Lung (tissue), 12 donors: ENCODE results near the gene PTCD3. TPM values are rescaled to one million over a fixed set of nuclear protein-coding genes. Genes with fewer than 3 reads are reported as not detected.

Source experiments
- ATAC-seq: fragments of 200-7000 bp; cut with Tn5 transposase; one replicate; pipeline ENCODE4 v1.9.1; 2020; ENCODE audit warnings: moderate number of reproducible peaks; ENCODE audit not compliant: insufficient read depth, low FRiP score
- DNase-seq, 3 donors: peaks; one replicate each; pipeline ENCODE4 v3.0.0-alpha.2; 2013 to 2017
- H3K27ac ChIP-seq, 2 donors: one replicate each; pipeline ENCODE4 v1.5.1; 2013; ENCODE audit warnings: mild to moderate bottlenecking in 2 of 2, moderate library complexity in 2 of 2, control low read depth in 1 of 2, inconsistent platforms in 1 of 2, low read depth in 1 of 2, low read length in 1 of 2
- H3K27me3 ChIP-seq, 3 donors: one replicate each; pipeline ENCODE4 v1.5.1; 2013; ENCODE audit warnings: low read length in 2 of 3; ENCODE audit not compliant: control insufficient read depth in 3 of 3, insufficient read depth in 3 of 3
- H3K36me3 ChIP-seq, 4 donors: one replicate each; pipeline ENCODE4 v1.5.1; 2013; ENCODE audit warnings: low read length in 4 of 4, mild to moderate bottlenecking in 1 of 4, moderate library complexity in 1 of 4; ENCODE audit not compliant: control insufficient read depth in 4 of 4, insufficient read depth in 4 of 4
- H3K4me1 ChIP-seq, 5 donors: one replicate each; pipeline ENCODE4 v1.5.1; 2013; ENCODE audit warnings: low read length in 5 of 5, mild to moderate bottlenecking in 2 of 5, moderate library complexity in 1 of 5; ENCODE audit not compliant: control insufficient read depth in 5 of 5, insufficient read depth in 5 of 5
- H3K4me3 ChIP-seq: one replicate; pipeline ENCODE4 v1.5.1; 2013; ENCODE audit warnings: mild to moderate bottlenecking, control low read depth, moderate library complexity
- H3K9ac ChIP-seq, 2 donors: one replicate each; pipeline ENCODE4 v1.5.1; 2013; ENCODE audit warnings: low read length in 2 of 2, control low read depth in 1 of 2; ENCODE audit not compliant: insufficient read depth in 1 of 2
- H3K9me3 ChIP-seq, 4 donors: one replicate each; pipeline ENCODE4 v1.5.1; 2013; ENCODE audit warnings: low read length in 3 of 4, mild to moderate bottlenecking in 1 of 4, moderate library complexity in 1 of 4; ENCODE audit not compliant: control insufficient read depth in 4 of 4, insufficient read depth in 3 of 4
- WGBS, 2 donors: extraction: QIAGEN DNeasy Blood & Tissue Kit; methylation state at CpG; one replicate each; pipeline ENCODE4 v1.1.7; 2013; 5-methylcytosine and 5-hydroxymethylcytosine counted together
- polyA plus RNA-seq, 2 donors: library from polyadenylated mRNA; stranded (reverse); fragments of 200-250 nt; gene quantifications; one replicate each; pipeline ENCODE4 v1.2.1, GENCODE V29; 2013
- total RNA-seq, 2 donors: library from RNA; depleted of rRNA in 1 of 2; stranded (reverse); fragments of >200 nt in 1 of 2; gene quantifications; one replicate each; pipeline ENCODE4 v1.2.1, GENCODE V29; 2014 to 2021
- TF ChIP-seq, protein P1 (sequence below): IDR thresholded peaks from 2 replicates; pipeline ENCODE4 v1.5.1; 2012; ENCODE audit warnings: mild to moderate bottlenecking; ENCODE audit errors: control extremely low read depth, extremely low read depth
- donor health status: control.
- donor health status: control.
- donor health status: Bipolar disorder and iron deficiency.
- donor health status: healthy.
- donor health status: DM: yes; HTN: yes; CAD: no.

PTCD3 gene
- total and polyA plus RNA-seq, 4 donors = 22.7 to 172 (median 44.3) TPM

GRCh38 chr2:86157009-86157556 is 51.0 kb downstream of the PTCD3 start:
- 92 to 95% methylated on average over 2 of the region's 2 CpGs for WGBS, 2 donors
- DNase-seq (no peak), ATAC-seq (no peak)
- Histone ChIP-seq H3K27ac (no peak overlapping the region), H3K36me3 (peaks cover 22 to 47% (median 26%) of the 10 kb centered on the region in 4 donors), H3K27me3 (no peaks in the 10 kb centered on the region), H3K4me3 (no peak overlapping the region), H3K9me3 (no peaks in the 10 kb centered on the region), H3K4me1 (no peaks in the 10 kb centered on the region), H3K9ac (no peak overlapping the region)
- TF ChIP-seq, protein P1, sequence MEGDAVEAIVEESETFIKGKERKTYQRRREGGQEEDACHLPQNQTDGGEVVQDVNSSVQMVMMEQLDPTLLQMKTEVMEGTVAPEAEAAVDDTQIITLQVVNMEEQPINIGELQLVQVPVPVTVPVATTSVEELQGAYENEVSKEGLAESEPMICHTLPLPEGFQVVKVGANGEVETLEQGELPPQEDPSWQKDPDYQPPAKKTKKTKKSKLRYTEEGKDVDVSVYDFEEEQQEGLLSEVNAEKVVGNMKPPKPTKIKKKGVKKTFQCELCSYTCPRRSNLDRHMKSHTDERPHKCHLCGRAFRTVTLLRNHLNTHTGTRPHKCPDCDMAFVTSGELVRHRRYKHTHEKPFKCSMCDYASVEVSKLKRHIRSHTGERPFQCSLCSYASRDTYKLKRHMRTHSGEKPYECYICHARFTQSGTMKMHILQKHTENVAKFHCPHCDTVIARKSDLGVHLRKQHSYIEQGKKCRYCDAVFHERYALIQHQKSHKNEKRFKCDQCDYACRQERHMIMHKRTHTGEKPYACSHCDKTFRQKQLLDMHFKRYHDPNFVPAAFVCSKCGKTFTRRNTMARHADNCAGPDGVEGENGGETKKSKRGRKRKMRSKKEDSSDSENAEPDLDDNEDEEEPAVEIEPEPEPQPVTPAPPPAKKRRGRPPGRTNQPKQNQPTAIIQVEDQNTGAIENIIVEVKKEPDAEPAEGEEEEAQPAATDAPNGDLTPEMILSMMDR = no peak

DNA sequence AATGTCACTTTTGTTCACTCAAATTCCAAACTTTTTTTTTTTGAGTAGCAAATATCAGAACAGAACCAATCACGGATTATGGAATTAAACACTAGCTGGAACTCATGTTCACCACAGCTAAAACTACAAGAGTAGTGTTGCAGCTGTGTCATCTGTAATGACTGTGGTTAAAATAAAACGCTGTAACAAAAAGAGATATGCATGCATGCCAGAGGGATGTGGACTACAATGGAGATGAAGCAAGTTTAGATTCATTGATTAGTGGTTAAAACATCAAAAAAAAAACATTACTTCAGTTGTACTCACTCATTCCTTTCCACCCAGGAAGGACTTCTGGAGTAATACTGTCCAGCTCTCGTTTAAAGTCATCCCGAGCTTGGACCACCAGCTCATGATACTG is 52.3 kb downstream of the PTCD3 start:
- H3K27me3 ChIP-seq = no peaks in the 10 kb centered on the region
- DNase-seq = no peak
- H3K4me3 ChIP-seq = no peak overlapping the region
- no peaks in the 10 kb centered on the region for H3K4me1 ChIP-seq
- TF ChIP-seq, protein P1 = no peak
- no peak overlapping the region for H3K9ac ChIP-seq
- 93 to 94% methylated on average over 4 of the region's 4 CpGs for WGBS, 2 donors
- H3K36me3 ChIP-seq = peaks cover 29 to 54% (median 33%) of the 10 kb centered on the region in 4 donors
- no peak overlapping the region for H3K27ac ChIP-seq
- no peaks in the 10 kb centered on the region for H3K9me3 ChIP-seq
- ATAC-seq = no peak

GRCh38 chr2:86160156-86160952 is 54.3 kb downstream of the PTCD3 start:
- no peak overlapping the region for H3K4me3 ChIP-seq
- no peaks in the 10 kb centered on the region for H3K27me3 ChIP-seq
- DNase-seq = no peak
- no peak overlapping the region for H3K9ac ChIP-seq
- no peaks in the 10 kb centered on the region for H3K9me3 ChIP-seq
- TF ChIP-seq, protein P1 = no peak
- peaks cover 32 to 63% (median 37%) of the 10 kb centered on the region in 4 donors for H3K36me3 ChIP-seq
- H3K27ac ChIP-seq = no peak overlapping the region
- ATAC-seq = no peak
- H3K4me1 ChIP-seq = no peaks in the 10 kb centered on the region
- 84 to 92% methylated on average over 6 of the region's 6 CpGs for WGBS, 2 donors
